ENCODE results near the gene PRLHR.

PRLHR gene

DNA sequence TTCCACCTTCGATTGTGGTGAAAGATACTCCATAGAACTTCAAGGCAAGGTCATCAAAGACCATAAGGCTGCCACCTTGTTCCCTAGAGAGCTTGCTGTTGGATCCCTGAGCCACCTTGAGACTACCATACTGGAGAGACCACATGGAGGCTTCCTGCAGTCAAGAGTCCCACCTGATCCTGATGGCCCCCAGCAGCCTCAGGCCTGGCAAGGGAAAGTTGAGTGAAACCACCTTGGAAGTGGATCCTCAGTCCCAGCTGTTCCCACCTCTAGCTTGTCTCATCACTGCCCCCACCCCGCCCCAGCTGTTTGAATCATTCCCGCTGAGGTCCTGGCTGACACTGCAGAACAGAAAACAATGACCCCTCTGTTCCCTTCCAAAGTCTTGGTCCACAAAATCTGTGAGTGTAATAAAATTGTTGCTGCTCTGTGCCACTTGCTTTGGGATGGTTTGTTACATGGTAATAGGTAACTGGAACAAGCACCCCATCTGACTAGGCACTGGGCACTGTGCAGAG is 32.0 kb downstream of the PRLHR start:
- DNase-seq (ENCODE audit: low read depth, low spot score): no peak

DNA sequence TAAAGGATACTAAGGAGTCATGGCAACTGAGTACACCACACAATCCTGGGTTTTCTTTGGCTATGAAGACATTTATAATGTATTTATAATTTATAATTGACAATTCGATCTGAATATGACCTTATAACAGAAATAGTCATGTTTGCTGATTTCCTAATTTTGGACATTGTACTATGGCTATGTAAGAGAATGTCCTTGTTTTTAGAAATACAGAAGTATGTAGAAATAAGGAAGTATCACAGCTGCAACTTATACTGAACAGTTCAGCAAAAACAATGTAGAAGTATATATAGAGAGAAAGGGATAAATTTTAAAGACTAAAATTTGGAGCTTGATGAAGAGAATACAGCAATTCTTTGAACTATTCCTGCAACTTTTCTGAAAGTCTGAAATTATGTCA is 32.6 kb downstream of the PRLHR start:
- no peak for DNase-seq (ENCODE audit: low read depth, low spot score)

DNA sequence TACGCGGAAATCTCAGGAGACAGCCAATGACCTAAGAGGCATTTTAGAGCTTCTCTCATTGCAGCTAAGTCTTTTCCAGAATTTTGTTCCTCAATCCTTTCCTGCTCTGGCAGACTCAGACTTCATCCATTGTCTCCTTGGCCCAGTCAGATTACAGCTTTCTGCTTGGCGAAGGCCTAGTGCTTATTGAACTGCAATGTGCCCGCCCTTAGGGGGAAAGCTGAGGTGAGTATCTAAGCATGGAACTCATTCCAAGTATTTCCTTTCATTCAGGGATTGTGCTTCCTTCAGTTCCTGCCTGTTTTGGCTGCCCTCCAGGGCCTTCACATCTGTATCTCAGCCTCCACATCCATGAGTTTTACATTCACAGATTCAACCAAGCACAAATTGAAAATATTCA is 37.5 kb downstream of the PRLHR start:
- DNase-seq (ENCODE audit: low read depth, low spot score): peak; percentile 15

DNA sequence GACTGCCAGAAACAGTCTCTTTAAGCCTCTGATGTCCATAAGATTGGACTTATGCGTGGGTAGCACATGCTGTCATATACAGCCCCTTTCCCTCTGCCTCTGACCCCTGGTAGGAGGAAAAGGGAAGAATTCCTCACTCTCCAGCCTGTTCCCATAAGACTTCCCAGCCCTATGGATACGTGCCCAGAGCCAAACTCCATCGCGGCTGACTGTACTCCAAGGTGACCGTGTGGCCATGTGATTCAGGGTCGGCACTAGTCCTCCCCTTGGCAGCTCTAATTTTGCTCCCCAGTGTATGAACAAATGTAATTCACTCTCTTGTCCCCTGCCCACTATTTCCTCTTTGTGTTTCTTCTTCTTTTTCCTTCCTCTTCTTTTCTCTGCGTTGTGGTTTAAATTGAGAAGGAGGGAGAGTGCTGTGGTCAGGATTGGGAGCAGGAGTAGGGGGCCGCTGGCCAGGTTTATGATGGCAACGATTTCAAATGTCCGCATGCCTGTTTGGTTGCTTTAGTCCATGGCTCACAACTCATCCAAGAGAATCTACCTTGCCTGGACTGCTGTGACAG is 43.8 kb downstream of the PRLHR start:
- DNase-seq (ENCODE audit: low read depth, low spot score): no peak

DNA sequence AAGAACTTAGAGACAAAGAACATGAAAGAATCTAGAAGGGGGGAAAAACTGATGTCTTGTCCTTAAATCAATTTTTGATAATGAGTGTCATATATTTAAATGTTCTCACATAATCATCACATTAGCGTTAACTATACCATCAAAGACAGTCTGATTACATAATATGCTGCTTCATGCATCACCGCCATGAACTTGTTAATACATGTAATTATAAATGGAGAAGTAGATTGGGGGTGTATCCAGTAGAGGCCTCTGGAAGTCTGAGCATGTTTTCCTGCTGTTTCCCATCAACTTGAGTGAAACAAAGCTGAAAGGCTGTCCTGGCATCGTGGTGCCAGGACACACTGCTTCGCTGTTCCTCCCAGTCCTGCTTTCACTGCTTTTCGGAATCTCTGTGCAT is 48.2 kb downstream of the PRLHR start:
- DNase-seq (ENCODE audit: low read depth, low spot score): no peak

DNA sequence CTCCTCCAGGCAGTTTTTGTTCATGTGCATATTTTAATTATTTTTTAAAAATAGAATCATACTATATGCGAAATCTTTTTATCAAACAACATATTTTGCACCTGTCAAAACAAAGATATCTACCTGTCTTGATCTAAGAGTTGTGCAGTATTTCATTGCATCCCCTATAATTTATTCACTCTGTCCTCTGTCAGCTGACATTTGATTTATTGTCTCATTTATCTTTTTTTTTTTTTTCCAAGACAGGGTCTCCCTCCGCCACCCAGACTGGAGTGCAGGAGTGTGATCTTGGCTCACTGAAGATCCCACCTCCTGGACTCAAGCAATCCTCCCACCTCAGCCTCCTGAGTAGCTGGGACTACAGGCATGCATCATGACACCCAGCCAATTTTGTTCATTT is 49.0 kb downstream of the PRLHR start:
- no peak for DNase-seq (ENCODE audit: low read depth, low spot score)

DNA sequence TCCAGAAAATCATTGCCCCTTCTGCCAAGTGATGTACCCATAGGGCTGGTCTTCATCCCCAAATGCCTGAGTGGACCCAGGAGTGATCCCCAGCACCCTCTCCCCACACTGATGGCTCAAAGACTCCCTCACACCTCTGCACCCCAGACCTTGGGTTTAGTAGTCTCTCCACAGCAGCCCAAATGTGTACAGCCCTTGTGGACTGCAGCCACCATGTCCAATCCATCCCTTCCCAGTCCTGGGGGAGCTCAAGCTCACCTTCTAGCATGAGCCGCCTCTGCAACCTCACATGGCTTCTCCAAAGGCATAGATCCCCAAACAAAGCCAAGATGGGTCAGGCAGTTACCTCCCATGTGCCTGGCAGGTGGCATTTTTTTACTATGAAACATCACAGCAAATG is 50.1 kb downstream of the PRLHR start:
- DNase-seq (ENCODE audit: low read depth, low spot score): no peak

DNA sequence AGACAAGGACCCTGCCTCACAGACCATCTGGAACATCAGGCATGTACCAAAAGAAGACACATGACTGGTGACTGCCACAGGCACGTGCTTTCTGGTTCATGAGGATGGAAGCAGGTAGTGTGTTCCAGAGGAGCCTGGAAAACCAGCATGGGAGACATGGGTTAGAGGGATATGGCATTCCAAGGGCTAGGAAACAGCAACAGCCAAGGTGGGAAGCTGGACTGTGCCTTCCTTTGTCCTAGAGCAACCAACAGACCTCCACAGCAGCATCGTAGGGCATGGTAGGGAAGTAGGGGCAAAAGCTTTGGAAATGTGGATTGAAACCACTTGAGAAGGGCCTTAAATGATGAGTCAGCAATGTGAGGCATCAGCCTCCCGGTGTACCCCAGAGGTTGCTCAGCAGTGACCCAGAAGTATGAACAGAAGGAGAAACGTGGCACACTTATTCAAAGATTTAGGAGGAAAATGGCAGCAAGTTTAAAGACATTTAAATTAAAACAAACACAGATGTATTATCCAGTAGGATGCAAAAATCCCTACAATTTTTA is 51.0 kb downstream of the PRLHR start:
- DNase-seq (ENCODE audit: low read depth, low spot score): no peak

DNA sequence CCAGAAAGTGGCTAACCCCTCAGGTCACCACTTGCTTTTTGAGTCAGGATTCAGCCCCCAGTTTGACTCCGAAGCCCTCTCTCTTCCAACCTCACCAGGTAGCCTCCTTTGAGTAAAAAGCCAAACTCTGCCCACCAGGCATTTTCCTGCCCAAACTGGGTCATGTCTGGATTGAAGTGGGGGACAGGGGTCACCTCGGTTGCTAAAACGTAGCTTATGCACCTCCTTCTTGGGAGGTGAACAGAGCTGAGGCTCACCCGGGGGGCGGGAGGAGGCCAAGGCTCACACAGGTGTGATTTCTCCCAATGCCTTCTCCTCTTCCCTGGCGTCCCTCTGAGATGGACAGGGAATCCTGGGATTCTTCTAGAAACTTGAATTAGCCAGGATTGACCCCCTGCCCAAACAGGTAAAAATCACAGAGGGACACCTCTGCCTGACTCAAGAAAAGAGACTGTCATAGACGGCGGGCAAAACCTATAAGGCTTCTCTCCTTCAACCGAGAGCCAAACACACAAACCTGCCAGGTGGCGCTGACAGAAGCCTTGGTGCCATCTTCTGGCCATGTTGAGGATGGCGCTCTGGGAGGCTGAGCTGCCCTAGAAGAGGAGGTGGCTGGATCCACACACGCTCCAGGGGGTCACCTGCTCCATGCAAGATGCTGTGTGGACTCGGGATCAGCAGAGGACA is 51.6 kb downstream of the PRLHR start:
- peak; percentile 74 for DNase-seq (ENCODE audit: low read depth, low spot score)

DNA sequence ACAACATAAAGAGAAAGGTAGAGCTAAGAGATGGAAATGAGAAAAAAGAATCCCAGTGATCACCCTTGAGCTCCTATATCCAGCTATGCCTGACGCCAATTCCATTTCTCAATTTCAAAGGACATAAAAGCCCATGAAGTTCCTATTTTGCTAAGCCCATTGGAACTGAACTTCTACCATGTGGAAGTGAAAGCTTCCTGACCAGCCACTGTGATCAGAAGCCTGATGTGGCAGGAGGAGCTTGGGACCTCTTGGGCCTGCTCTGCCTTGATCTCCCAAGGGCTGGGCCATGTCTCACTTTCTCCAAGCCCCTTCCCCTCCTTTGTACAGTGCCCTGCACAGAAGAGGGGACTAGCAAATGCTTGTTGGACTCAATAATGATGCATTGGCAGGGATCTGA is 52.7 kb downstream of the PRLHR start:
- no peak for DNase-seq (ENCODE audit: low read depth, low spot score)

DNA sequence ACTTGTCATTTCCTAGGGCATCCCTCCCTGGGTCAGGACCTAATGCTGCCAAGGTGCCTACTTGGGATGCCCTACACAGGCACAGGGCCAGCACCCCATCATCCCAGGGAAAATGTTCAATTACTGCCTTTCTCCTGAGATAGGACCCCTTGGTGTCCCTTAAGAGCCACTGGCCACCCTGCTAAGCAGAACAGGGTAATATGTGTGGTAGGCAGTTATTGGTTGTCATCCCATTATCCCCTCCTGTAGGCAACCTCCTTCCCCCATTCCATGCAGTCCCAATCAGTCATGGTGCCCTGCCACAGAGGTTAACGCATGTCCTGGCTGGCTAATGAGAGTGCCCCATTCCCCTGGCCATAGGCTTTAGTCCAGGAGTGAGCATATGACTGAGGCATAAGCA is 53.2 kb downstream of the PRLHR start:
- no peak for DNase-seq (ENCODE audit: low read depth, low spot score)

DNA sequence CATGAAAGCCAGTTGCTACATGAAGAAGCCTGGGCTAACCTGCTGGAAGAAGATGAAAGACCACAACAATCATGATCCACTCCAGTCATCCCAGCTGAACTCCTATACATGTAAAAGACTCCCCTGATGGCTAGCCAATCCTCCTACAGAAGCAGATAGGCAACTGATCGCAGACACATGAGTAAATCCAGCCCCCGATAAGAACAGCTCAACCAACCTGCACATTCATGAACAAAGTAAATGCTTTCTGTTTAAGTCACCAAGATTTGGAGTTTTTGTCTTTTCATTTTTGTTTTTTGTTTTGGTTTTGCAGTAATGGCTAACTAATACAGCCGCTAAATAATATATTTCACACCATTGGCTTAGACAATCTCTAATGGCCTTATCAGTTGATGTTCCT is 53.7 kb downstream of the PRLHR start:
- no peak for DNase-seq (ENCODE audit: low read depth, low spot score)

All from ELF-1 (cell line).